SK-N-SH treated with all-trans-retinoic acid at 6 μM for 48 hours (cell line): Measurements from ENCODE around the gene ERGIC1.

ENCODE experiments used
- ATAC-seq: fragments of 200-7000 bp; cut with Tn5 transposase; 3 replicates; pipeline ENCODE4 v1.9.1; 2020; ENCODE audit warnings: mild to moderate bottlenecking, moderate library complexity
- ARNTL ChIP-seq: fragments of 450-650 bp; formaldehyde crosslinking; IDR thresholded peaks from 2 replicates; pipeline ENCODE4 v1.5.0; 2020; ENCODE audit warnings: low read depth, mild to moderate bottlenecking, moderate library complexity, borderline replicate concordance
- CSDC2 ChIP-seq: fragments of 250-450 bp; sonication (Bioruptor Pico); IDR thresholded peaks from 2 replicates; pipeline ENCODE4 v1.5.0; 2020; ENCODE audit warnings: mild to moderate bottlenecking, moderate library complexity
- ESRRG ChIP-seq: fragments of 250-450 bp; sonication (Bioruptor Pico); IDR thresholded peaks from 2 replicates; pipeline ENCODE4 v1.6.1; 2021; ENCODE audit warnings: mild to moderate bottlenecking
- ISL1 ChIP-seq: fragments of 250-450 bp; sonication (Bioruptor Pico); IDR thresholded peaks from 2 replicates; pipeline ENCODE4 v2.1.2; 2022; ENCODE audit warnings: mild to moderate bottlenecking, moderate library complexity
- OSR1 ChIP-seq: fragments of 250-450 bp; sonication (Bioruptor Pico); IDR thresholded peaks from 2 replicates; pipeline ENCODE4 v1.8.0; 2022; ENCODE audit warnings: moderate library complexity, mild to moderate bottlenecking, inconsistent platforms
- PPARA ChIP-seq: fragments of 250-450 bp; sonication (Bioruptor Pico); IDR thresholded peaks from 2 replicates; pipeline ENCODE4 v1.5.0; 2020; ENCODE audit warnings: mild to moderate bottlenecking, borderline replicate concordance
- RARB ChIP-seq: fragments of 250-450 bp; sonication (Bioruptor Pico); IDR thresholded peaks from 2 replicates; pipeline ENCODE4 v1.8.0; 2021; ENCODE audit warnings: mild to moderate bottlenecking, moderate library complexity
- SNAI2 ChIP-seq: fragments of 250-450 bp; sonication (Bioruptor Pico); IDR thresholded peaks from 2 replicates; pipeline ENCODE4 v1.5.0; 2020; ENCODE audit warnings: mild to moderate bottlenecking, moderate library complexity
- TCF4 ChIP-seq: fragments of 250-450 bp; sonication (Bioruptor Pico); IDR thresholded peaks from 2 replicates; pipeline ENCODE4 v1.8.0; 2021; ENCODE audit warnings: mild to moderate bottlenecking, moderate library complexity, borderline replicate concordance
- TOX ChIP-seq: fragments of 250-450 bp; sonication (Bioruptor Pico); IDR thresholded peaks from 2 replicates; pipeline ENCODE4 v1.8.0; 2021; ENCODE audit warnings: mild to moderate bottlenecking, moderate library complexity, borderline replicate concordance
- ZC3H10 ChIP-seq: fragments of 250-450 bp; sonication (Bioruptor Pico); IDR thresholded peaks from 2 replicates; pipeline ENCODE4 v1.5.1; 2021; ENCODE audit warnings: mild to moderate bottlenecking, moderate library complexity
- ZFP3 ChIP-seq: fragments of 250-450 bp; sonication (Bioruptor Pico); IDR thresholded peaks from 2 replicates; pipeline ENCODE4 v1.5.0; 2020; ENCODE audit warnings: mild to moderate bottlenecking, moderate library complexity
- ZFP30 ChIP-seq: fragments of 450-650 bp; formaldehyde crosslinking; IDR thresholded peaks from 2 replicates; pipeline ENCODE4 v1.5.0; 2022; ENCODE audit warnings: mild to moderate bottlenecking, moderate library complexity
- ZNF565 ChIP-seq: fragments of 450-650 bp; formaldehyde crosslinking; conservative IDR thresholded peaks from 2 replicates; pipeline ENCODE4 v1.5.0; 2020; ENCODE audit warnings: low read depth, mild to moderate bottlenecking, moderate library complexity
- ZNF70 ChIP-seq: fragments of 450-650 bp; formaldehyde crosslinking; IDR thresholded peaks from 2 replicates; pipeline ENCODE4 v1.5.0; 2020; ENCODE audit warnings: mild to moderate bottlenecking, moderate library complexity
- ZNF8 ChIP-seq: fragments of 450-650 bp; formaldehyde crosslinking; IDR thresholded peaks from 2 replicates; pipeline ENCODE4 v1.5.0; 2020; ENCODE audit warnings: mild to moderate bottlenecking, moderate library complexity
- TF ChIP-seq, protein P1 (sequence below): fragments of 250-450 bp; sonication (Bioruptor Pico); IDR thresholded peaks from 2 replicates; pipeline ENCODE4 v1.8.0; 2021; ENCODE audit warnings: low read depth, mild to moderate bottlenecking, moderate library complexity, borderline replicate concordance
- TF ChIP-seq, protein P2 (sequence below): fragments of 250-450 bp; sonication (Bioruptor Pico); IDR thresholded peaks from 2 replicates; pipeline ENCODE4 v1.5.1; 2020; ENCODE audit warnings: low read depth, mild to moderate bottlenecking, moderate library complexity
- TF ChIP-seq, protein P3 (sequence below): fragments of 250-450 bp; sonication (Bioruptor Pico); IDR thresholded peaks from 2 replicates; pipeline ENCODE4 v1.5.1; 2021; ENCODE audit warnings: mild to moderate bottlenecking, moderate library complexity
- TF ChIP-seq, protein P4 (sequence below): fragments of 250-450 bp; sonication (Bioruptor Pico); IDR thresholded peaks from 2 replicates; pipeline ENCODE4 v1.5.0; 2020; ENCODE audit warnings: mild to moderate bottlenecking, moderate library complexity
- TF ChIP-seq, protein P5 (sequence below): fragments of 250-450 bp; sonication (Bioruptor Pico); IDR thresholded peaks from 2 replicates; pipeline ENCODE4 v1.8.0; 2020; ENCODE audit warnings: mild to moderate bottlenecking, moderate library complexity, borderline replicate concordance

The ERGIC1 gene

DNA sequence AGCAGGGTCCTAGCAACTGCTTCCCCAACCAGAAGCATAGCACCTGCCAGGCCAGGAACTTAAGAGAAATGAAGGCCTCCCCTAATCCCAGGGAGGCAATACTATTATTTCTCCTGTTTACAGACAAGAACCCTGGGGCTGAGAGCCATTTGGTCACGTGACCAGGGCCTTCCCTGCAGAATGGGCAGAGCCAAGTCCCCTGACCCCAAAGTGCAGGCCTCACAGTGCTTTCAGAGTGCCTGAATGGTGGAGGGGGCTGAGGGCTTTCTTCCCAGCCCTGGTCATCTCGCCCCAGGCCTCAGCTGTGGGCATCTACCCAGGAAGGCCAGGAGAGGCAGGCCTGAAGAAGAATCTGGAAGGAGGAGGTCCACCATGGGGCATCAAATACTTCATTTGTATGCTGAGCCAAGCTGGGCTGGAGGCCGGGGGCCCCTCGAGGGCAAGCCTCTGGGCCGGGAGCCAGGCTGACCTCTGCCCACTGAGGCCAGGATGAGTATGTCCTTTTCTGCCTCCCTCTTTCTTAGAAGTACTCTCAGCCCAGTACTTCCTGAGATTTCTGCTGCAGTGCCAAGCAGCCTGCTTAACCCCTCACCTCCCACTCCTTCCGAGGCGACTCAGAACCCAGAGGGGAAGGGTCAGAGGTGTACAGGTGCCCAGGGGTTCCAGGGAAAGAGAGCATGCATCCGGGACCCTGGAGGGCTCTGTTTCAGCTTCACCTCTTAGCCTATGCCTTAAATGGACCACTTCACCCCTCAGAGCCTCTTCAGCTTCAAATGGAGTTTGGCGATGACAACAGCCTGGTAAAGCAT is 44.2 kb upstream of the ERGIC1 start:
- ATAC-seq = peak; percentile 15; the same call in 2 of the 3 replicates
- TF ChIP-seq ZNF565 (CRISPR knock-in tag) (no peak), ZFP3 (CRISPR knock-in tag) (no peak), SNAI2 (CRISPR knock-in tag) (no peak), PPARA (CRISPR knock-in tag) (no peak), RARB (CRISPR knock-in tag) (no peak), ZNF8 (CRISPR knock-in tag) (no peak), TOX (CRISPR knock-in tag) (no peak), ISL1 (CRISPR knock-in tag) (no peak), OSR1 (CRISPR knock-in tag) (no peak), ARNTL (CRISPR knock-in tag) (no peak), ZC3H10 (CRISPR knock-in tag) (no peak), TCF4 (no peak)
- TF ChIP-seq, protein P1, sequence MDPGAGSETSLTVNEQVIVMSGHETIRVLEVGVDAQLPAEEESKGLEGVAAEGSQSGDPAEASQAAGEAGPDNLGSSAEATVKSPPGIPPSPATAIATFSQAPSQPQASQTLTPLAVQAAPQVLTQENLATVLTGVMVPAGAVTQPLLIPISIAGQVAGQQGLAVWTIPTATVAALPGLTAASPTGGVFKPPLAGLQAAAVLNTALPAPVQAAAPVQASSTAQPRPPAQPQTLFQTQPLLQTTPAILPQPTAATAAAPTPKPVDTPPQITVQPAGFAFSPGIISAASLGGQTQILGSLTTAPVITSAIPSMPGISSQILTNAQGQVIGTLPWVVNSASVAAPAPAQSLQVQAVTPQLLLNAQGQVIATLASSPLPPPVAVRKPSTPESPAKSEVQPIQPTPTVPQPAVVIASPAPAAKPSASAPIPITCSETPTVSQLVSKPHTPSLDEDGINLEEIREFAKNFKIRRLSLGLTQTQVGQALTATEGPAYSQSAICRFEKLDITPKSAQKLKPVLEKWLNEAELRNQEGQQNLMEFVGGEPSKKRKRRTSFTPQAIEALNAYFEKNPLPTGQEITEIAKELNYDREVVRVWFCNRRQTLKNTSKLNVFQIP (CRISPR knock-in tag) = no peak
- TF ChIP-seq, protein P2, sequence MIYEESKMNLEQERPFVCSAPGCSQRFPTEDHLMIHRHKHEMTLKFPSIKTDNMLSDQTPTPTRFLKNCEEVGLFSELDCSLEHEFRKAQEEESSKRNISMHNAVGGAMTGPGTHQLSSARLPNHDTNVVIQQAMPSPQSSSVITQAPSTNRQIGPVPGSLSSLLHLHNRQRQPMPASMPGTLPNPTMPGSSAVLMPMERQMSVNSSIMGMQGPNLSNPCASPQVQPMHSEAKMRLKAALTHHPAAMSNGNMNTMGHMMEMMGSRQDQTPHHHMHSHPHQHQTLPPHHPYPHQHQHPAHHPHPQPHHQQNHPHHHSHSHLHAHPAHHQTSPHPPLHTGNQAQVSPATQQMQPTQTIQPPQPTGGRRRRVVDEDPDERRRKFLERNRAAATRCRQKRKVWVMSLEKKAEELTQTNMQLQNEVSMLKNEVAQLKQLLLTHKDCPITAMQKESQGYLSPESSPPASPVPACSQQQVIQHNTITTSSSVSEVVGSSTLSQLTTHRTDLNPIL (CRISPR knock-in tag) = no peak
- TF ChIP-seq, protein P3, sequence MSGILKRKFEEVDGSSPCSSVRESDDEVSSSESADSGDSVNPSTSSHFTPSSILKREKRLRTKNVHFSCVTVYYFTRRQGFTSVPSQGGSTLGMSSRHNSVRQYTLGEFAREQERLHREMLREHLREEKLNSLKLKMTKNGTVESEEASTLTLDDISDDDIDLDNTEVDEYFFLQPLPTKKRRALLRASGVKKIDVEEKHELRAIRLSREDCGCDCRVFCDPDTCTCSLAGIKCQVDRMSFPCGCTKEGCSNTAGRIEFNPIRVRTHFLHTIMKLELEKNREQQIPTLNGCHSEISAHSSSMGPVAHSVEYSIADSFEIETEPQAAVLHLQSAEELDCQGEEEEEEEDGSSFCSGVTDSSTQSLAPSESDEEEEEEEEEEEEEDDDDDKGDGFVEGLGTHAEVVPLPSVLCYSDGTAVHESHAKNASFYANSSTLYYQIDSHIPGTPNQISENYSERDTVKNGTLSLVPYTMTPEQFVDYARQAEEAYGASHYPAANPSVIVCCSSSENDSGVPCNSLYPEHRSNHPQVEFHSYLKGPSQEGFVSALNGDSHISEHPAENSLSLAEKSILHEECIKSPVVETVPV (CRISPR knock-in tag) = no peak

DNA sequence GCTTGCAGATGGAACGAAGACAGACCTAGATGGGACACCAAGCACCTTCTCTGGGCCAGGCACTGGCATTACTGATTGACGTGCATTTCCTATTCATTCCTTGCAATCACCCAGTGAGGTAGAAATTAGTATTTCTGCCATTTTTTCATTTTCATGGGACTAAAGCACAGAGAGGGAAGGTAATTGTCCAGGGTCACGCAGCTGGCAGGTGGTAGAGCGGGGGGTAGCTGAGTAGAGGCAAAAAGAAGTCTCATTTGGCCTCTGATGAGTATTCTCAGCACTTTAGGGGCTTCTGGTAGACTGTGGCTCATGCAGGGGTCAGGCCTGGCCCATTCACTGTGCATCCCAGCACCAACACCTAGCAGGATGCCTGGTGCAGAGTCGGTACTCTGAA is 43.6 kb upstream of the ERGIC1 start:
- TF ChIP-seq ZNF70 (CRISPR knock-in tag) = no peak
- TF ChIP-seq ESRRG (CRISPR knock-in tag) = no peak
- TF ChIP-seq RARB (CRISPR knock-in tag) = no peak
- TF ChIP-seq TOX (CRISPR knock-in tag) = no peak
- TF ChIP-seq ZFP30 (CRISPR knock-in tag) = no peak
- TF ChIP-seq TCF4 = no peak
- TF ChIP-seq, protein P4, sequence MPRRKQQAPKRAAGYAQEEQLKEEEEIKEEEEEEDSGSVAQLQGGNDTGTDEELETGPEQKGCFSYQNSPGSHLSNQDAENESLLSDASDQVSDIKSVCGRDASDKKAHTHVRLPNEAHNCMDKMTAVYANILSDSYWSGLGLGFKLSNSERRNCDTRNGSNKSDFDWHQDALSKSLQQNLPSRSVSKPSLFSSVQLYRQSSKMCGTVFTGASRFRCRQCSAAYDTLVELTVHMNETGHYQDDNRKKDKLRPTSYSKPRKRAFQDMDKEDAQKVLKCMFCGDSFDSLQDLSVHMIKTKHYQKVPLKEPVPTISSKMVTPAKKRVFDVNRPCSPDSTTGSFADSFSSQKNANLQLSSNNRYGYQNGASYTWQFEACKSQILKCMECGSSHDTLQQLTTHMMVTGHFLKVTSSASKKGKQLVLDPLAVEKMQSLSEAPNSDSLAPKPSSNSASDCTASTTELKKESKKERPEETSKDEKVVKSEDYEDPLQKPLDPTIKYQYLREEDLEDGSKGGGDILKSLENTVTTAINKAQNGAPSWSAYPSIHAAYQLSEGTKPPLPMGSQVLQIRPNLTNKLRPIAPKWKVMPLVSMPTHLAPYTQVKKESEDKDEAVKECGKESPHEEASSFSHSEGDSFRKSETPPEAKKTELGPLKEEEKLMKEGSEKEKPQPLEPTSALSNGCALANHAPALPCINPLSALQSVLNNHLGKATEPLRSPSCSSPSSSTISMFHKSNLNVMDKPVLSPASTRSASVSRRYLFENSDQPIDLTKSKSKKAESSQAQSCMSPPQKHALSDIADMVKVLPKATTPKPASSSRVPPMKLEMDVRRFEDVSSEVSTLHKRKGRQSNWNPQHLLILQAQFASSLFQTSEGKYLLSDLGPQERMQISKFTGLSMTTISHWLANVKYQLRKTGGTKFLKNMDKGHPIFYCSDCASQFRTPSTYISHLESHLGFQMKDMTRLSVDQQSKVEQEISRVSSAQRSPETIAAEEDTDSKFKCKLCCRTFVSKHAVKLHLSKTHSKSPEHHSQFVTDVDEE (CRISPR knock-in tag) = no peak
- no peak for TF ChIP-seq CSDC2 (CRISPR knock-in tag)
- ATAC-seq = no peak

DNA sequence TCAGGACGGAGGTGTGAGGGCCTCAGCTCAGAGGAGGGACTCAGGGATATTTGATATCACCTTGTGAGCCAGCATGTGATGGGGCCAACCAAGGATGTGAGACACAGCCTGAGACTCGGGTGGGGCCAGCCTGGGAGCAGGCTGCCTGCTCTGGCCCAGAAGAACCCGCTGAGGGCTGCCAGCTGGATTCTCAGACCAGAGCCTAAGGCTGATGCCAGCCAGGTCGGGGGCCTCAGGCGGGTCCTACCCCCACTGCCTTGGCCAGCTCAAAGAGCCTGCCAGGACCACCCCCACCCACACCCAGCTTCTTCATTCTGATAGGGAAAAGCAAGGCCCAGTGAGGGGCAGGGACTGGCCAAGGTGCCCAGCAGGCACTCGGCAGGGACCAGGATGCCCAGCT is 42.8 kb upstream of the ERGIC1 start:
- no peak for ATAC-seq
- TF ChIP-seq ARNTL (CRISPR knock-in tag) (no peak), ZNF70 (CRISPR knock-in tag) (no peak), TCF4 (no peak), ESRRG (CRISPR knock-in tag) (no peak), ZNF565 (CRISPR knock-in tag) (no peak), ZNF8 (CRISPR knock-in tag) (no peak)
- TF ChIP-seq, protein P5, sequence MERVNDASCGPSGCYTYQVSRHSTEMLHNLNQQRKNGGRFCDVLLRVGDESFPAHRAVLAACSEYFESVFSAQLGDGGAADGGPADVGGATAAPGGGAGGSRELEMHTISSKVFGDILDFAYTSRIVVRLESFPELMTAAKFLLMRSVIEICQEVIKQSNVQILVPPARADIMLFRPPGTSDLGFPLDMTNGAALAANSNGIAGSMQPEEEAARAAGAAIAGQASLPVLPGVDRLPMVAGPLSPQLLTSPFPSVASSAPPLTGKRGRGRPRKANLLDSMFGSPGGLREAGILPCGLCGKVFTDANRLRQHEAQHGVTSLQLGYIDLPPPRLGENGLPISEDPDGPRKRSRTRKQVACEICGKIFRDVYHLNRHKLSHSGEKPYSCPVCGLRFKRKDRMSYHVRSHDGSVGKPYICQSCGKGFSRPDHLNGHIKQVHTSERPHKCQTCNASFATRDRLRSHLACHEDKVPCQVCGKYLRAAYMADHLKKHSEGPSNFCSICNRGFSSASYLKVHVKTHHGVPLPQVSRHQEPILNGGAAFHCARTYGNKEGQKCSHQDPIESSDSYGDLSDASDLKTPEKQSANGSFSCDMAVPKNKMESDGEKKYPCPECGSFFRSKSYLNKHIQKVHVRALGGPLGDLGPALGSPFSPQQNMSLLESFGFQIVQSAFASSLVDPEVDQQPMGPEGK (CRISPR knock-in tag) = no peak
- TF ChIP-seq, protein P3 (CRISPR knock-in tag) = no peak
- TF ChIP-seq, protein P1 (CRISPR knock-in tag) = no peak
